ENCODE results near the gene VPS41.

The VPS41 gene

GRCh38 chr7:38731215-38731614 is 177.8 kb downstream of the VPS41 start:
- DNase-seq (ENCODE audit: low read depth in 2 of 2), result no peak

DNA sequence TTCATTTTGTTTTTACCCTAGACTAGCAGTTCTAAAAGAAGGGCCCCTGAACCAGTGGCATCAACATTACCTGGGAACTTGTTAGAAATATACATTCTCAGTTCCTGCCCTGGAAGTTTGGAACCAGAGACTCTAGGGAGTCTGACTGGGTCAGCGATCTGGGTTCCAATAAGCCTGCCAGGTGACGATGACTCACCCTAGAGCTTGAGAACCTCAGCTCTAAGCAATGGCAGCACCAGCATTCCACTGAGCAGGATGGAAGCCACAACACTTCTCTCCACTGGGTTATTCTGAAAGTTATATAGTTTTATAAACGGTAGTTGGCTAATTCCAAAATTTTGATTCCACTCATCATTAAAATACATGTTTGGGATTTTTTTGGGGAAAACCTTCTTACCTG is 180.8 kb downstream of the VPS41 start:
- DNase-seq (ENCODE audit: low read depth in 2 of 2), result no peak

DNA sequence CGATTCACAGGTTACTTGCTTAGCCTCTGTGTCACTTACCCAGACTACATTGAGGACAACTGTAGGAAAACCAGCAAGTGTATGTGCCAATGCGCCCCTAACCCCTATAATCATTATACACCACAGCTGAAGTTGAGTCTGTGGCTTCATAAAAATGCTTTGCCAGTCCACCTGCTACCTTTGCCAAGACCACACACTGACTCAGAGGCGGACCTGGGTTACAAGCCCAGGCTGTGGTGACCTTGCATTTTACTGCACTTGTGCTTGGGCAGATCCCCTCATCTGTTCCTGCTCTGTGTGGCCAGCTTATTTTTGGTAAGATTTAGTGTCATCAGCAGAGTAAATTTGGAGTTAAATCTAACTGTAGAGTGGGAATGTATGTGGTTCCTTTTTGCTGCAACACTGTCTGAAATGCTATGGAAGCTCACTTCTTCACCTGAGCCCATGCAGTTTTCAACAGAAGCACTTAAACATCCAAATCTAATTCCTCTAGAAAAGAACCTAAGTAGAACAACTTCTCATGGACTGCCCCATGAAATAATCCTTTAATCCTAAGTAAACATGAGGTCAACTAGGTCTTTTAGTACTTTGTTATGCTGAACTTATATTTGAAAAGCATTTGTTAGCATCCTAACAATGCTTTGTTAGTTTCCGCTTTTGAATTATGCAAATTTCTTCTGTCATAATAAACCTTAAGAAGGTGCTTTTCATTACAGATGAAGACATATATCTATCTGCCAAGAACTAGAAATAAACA is 181.6 kb downstream of the VPS41 start:
- no peak for DNase-seq (ENCODE audit: low read depth in 2 of 2)

- DNase-seq (ENCODE audit: low read depth in 2 of 2), result no peak
These were observed 185.7 kb downstream of the VPS41 start for GRCh38 chr7:38723327-38723726.

GRCh38 chr7:38716397-38716796 is 192.6 kb downstream of the VPS41 start:
- DNase-seq (ENCODE audit: low read depth in 2 of 2), result no peak

DNA sequence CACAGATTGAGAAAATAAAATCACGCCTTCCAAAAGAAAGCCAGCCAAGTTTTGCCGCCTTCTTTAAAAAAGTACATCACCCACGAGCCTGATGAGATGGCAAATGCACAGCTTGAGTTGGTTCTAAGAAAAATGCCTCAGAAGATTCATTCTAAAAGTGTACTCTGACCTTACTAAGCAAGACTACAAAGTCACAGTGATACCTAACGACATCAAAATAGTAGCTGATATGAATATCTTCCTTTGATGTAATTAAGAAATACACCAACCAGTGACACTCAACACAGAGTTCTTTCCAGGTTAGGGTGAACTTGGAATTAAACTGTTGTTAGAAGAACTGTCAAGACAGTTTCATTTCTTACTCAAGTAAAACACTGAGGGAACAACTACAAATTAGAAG is 199.9 kb downstream of the VPS41 start:
- DNase-seq (ENCODE audit: low read depth in 2 of 2), result no peak

DNA sequence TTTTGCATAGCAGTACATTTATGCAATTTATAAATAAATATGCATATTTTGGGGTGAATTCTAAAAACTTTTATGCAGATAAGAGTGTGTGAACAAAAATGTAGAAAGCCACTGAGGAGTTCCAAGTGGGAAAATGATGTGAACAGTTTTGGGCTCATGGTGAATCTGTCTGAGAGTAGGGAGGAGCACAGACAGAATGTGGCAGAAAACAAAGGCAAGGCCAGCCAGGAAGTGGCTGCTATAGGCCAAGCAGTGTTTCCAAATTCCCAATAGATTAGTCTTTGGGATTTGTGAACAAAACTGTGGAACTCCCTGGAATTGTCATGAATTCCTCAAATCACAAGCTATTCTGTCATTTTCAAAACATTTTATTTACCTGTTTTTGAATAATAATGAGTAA is 204.2 kb downstream of the VPS41 start:
- DNase-seq (ENCODE audit: low read depth in 2 of 2), result no peak

GRCh38 chr7:38704041-38704547 is 204.9 kb downstream of the VPS41 start:
- DNase-seq (ENCODE audit: low read depth in 2 of 2), result no peak

DNA sequence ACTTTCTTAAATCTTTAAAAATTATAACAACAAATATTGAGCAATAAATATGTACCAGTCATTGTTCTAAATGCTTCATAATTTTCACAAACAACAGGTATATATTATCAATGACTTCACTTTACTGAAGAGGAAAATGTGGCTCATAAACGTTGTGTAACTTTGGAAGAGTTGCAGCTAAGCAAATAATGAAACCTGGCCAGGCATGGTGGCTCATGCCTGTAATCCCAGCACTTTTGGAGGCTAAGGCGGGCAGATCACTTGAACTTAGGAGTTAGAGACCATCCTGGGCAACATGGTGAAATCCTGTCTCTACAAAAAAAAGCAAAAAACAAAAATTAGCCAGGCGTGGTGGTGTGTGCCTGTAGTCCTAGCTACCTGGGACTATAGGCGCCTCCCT is 205.9 kb downstream of the VPS41 start:
- no peak for DNase-seq (ENCODE audit: low read depth in 2 of 2)

- DNase-seq (ENCODE audit: low read depth in 2 of 2), result no peak
These were observed 206.9 kb downstream of the VPS41 start for GRCh38 chr7:38702002-38702535.

DNA sequence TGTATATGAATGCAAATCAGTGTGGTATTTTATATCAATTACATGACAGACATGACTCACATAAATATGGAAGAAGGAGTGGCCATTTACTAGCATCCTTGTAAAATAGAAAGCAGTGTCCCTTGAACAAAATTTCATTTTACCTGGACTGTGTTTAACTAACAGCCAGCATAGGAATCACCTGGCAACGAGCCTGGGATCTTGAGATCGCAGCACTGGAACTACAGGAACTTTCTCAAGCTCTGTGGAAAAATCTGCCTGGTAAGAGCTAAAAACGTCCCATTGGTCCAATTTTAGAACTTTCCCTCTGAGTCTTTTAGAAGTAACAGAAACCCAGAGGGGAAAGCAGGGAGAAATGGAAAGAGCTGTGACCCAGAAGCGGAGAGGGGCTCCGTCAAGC is 208.9 kb downstream of the VPS41 start:
- DNase-seq (ENCODE audit: low read depth in 2 of 2), result no peak

GRCh38 chr7:38699471-38699870 is 209.5 kb downstream of the VPS41 start:
- DNase-seq (ENCODE audit: low read depth in 2 of 2), result no peak

GRCh38 chr7:38694326-38694725 is 214.7 kb downstream of the VPS41 start:
- no peak for DNase-seq (ENCODE audit: low read depth in 2 of 2)

DNA sequence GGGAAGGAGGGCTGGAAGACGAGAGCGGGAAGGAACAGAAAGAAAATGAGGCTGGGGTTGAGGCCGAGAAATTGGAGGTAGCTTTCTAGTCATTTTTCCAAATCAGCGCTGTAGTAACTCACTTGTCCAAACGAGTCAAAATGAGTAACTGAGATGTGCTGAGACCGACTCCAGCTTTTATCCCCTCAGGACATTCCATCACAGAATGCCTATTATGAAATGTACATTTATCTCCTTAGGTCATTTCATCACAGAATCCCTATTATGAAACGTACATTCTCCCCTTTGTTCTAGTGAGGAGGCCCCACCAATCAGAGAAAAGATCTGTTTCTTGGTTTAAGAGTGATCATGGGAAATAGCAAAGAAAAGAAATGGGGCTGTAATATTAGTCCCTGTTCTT is 222.1 kb downstream of the VPS41 start:
- no peak for DNase-seq (ENCODE audit: low read depth in 2 of 2)

DNA sequence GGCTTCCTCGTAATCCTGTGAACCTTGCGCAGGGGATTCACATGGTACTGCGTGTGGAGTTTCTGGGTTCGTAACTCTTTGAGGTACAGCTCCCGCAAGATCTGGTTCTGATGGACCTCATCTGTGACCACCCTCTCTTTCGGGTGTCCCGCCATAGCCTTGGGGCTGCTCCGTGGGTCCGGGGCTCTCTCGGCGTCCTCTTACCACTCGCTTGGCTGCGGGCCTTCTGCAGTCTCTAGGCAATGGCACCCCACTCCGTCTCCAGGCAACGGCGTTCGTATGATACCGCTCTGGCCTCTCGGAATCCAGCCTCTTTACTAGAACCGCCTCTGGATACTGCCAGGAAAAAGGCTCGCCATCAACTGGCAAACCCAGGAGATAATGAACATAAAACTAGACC is 223.1 kb downstream of the VPS41 start:
- DNase-seq (ENCODE audit: low read depth in 2 of 2), result no peak

- no peak for DNase-seq (ENCODE audit: low read depth in 2 of 2)
These were observed 226.4 kb downstream of the VPS41 start for GRCh38 chr7:38682606-38683005.

DNA sequence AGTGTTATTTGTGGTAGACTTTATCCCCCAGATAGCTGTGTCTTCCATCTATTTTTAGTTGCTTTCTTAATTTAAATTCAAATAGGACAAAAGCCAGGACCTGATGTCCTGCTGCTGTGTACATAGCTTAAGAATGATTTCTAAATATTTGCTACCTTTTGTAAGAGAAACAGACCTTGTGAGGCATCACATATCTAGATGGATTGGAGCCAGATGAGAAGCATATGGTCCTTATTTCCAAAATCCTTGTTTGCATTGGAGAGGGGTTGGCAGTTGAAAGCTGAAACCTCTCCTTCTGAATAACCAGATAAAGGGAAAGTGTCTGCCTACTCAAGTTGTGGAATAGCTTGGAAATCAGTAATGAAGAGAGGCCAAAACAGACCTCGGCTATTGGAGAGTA is 227.1 kb downstream of the VPS41 start:
- no peak for DNase-seq (ENCODE audit: low read depth in 2 of 2)

GRCh38 chr7:38679419-38679818 is 229.6 kb downstream of the VPS41 start:
- no peak for DNase-seq (ENCODE audit: low read depth in 2 of 2)

- DNase-seq (ENCODE audit: low read depth in 2 of 2), result no peak
These were observed 230.3 kb downstream of the VPS41 start for GRCh38 chr7:38678698-38679054.

DNA sequence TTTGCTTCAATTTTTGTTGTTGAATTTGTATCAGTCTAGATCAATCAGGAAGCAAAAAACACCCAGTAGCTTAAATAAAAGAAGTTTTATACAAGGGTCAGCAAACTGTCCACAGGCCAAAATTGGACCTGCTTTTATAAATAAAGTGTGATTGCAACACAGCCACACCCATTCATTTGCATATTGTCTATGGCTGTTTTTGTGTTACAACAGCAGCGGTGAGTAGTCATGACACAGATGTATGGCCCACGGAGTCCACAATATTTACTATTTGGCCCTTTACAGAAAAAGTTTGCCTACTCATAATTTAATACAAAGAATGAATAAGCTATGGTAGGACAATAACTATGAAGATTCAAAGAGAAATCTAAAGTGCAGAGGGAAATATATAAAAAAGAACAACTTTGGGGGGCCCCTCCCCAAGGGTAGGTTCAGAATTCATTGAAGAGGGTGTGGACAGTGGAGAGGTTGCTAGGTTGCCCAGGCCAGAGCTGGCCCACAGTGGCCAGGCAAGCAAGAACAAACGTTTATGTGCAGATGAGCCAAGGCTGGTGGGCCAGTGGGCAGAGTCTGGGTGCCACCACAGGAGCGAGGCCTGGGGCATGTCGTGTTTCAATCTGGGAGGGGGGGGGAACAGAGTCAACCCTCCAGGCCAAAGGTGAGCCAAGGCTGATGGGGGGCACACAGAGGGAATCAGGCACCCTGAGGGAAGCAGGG is 230.9 kb downstream of the VPS41 start:
- DNase-seq (ENCODE audit: low read depth in 2 of 2), result no peak

DNA sequence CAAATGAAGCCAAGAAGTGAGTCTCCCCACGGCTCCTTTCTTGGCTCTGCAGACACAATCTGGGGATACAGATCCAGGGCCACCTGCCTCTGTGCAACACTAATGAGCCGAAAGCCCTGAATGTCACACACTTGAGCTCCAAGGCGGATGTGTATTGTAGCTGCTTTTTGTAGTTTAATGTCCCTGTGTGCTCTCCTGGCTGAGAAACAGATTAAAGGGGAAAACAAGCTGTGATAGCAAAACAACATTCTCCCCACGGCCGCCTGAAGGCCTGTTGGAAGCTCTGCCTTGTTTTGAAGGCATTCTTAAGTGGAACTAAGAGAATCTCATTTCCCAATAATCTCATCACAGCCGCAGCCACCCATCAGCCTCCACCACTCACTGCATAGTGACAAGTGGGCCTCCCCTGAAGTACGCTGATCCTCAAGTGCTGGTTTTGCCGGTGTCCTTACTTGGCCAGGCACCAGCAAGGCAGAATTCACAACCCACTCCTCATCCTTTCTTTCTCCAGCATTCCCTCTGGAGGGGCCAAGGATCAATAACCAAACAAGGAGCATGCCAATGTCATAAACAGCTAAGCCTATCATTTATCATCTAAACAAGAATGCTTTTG is 233.4 kb downstream of the VPS41 start:
- no peak for DNase-seq (ENCODE audit: low read depth in 2 of 2)

- DNase-seq (ENCODE audit: low read depth in 2 of 2), result no peak
These were observed 234.5 kb downstream of the VPS41 start for GRCh38 chr7:38674513-38674912.

DNA sequence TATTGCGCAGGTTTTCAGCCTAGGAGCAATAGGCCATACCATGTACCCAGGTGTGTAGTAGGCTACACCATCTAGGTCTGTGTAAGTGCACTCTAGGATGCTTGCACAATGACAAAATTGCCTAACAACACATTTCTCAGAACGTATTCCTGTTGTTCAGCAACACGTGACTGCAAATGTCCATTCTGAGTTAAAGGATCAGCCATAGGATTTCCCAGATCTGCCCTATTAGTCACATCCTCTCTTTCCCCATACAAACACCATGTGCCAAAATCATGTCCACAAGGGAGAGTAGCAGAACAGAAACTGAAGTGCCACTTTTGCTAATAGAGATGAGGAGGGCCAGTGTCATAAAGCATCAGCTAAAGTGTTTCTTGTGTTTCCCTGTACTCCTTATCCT is 235.2 kb downstream of the VPS41 start:
- DNase-seq (ENCODE audit: low read depth in 2 of 2), result no peak
